GM18526 (cell line): ENCODE measurements around the gene PRRT3.
A peak's percentile ranks its signal among the peaks of the same experiment; 100 is the strongest.

ENCODE experiments used
- POLR2A ChIP-seq: IDR thresholded peaks from 3 replicates; pipeline ENCODE4 v1.6.1; 2011; ENCODE audit not compliant: insufficient read length; ENCODE audit errors: extremely low read depth

Gene PRRT3

GRCh38 chr3:9955067-9955502, 2.9 kb upstream of the PRRT3 start:
- TF ChIP-seq POLR2A = no peak

- TF ChIP-seq POLR2A = no peak
These were observed 628 bp downstream of the PRRT3 start for GRCh38 chr3:9951598-9951961.

DNA sequence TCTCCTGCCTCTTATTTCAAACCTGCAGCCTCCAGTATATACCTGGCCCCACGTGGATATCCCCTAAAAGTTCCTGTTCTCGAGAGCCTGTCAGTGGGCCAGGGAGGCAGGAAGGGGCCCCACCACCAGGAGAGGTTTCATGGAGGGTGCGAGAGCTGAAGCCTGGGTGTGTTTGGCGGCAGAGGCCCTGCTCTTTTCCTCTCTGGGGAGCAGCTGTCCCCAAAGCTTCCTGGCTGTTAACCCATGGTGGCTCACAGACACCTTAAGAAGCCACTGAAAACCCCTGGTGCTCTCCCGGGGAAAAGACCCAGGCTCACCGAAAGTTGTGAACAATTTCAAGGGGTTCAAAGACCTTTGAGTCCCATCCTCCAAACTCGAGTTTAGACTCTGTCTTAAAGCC, 1.1 kb downstream of the PRRT3 start:
- TF ChIP-seq POLR2A = no peak

- no peak for TF ChIP-seq POLR2A
These were observed 2.6 kb downstream of the PRRT3 start for GRCh38 chr3:9949626-9950025.

DNA sequence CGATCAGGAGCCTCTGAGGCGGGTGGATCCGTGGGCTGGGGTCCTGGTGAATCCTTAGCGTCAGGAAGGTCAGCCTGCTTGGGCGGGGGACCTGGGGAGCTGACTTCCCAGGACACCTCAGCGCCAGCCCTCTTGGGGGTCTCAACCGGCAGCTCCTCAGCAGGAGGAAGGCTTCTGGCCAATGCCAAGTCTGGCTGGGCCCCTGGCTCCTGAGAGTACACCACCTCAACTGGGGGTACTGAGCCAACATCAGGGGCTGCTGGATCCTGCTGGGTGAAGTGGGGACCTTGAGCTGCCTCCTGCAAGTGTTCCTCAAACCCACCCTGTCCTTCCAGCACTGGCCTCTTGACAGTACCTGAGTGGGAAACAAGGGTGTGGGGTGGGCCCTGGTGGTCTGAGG, 3.1 kb downstream of the PRRT3 start:
- no peak for TF ChIP-seq POLR2A

- no peak for TF ChIP-seq POLR2A
These were observed 3.6 kb downstream of the PRRT3 start for GRCh38 chr3:9948586-9948985.

GRCh38 chr3:9947025-9947995, 4.9 kb downstream of the PRRT3 start:
- TF ChIP-seq POLR2A = no peak

DNA sequence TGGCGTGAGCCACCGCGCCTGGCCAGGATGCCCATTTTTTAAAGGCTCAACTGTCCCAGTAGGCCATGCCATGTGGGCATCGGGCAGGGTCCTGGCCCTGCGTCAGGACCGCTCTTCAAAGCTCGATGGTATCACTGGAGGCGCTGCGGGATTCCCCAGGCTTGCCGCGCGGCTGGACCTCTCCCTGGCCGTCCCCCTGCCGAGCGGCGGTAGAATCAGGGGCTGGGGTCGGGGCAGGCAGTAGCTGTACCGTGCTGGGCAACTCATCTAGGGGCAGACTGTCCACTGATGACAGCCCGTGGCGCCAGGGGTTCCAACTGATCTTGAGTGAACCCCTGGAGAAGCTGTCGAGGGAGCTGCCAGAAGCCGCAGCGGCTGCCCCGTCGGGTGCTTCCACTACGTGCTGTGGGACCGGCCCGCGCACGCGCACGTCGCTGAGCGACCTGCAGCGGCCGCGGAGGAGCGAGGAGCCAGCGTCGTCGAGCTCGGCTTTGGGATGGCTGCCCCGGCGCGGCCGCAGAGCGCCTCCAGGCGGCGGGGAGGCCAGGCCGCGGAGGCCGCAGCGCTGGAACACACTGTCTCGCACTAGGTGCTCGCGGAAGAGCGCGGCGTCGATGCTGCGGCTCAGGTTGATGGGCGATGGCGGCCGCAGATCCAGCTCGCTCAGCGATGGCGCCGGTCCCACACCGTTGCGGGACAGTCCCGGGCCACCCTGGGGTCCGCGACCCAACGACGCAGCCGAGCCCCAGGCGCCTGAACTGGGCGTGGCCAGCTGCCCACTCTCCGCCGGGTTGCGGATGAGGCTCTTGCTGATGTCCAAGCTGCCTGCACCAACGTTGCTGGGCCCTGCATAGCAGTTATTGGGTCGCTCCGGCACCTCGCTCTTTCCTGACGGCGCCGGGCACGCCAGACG, 5.8 kb downstream of the PRRT3 start:
- TF ChIP-seq POLR2A = peak; percentile 55

DNA sequence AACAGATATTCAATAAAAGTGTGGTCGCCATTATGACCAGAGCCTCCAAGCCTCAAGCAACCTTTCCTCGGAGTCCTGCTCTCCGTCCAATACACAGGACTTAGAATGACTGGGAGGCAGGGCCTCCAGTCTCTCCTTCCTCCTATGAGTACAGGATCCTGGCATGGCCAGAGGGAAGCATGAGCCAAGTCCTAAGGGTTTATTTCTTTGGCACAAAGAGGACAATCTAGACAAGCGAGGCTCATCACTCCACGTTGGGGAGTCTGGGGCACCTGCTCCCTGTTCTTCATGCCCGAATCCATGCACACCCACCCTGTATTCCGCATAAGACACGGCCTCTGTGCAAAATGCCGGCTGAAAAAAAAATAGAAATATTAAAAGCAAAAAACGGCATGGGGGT, 6.8 kb downstream of the PRRT3 start:
- no peak for TF ChIP-seq POLR2A

DNA sequence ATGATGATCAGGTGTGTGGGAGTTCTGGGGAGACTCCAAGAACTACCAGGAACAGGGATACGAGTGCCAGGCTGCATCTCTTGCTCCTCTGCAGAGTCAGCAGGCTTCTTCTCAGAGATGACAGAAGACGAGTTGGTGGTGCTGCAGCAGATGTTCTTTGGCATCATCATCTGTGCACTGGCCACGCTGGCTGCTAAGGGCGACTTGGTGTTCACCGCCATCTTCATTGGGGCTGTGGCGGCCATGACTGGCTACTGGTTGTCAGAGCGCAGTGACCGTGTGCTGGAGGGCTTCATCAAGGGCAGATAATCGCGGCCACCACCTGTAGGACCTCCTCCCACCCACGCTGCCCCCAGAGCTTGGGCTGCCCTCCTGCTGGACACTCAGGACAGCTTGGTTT, 7.9 kb downstream of the PRRT3 start:
- TF ChIP-seq POLR2A = no peak

- no peak for TF ChIP-seq POLR2A
These were observed 9.1 kb downstream of the PRRT3 start for GRCh38 chr3:9942934-9943690.

- no peak for TF ChIP-seq POLR2A
These were observed 10.0 kb downstream of the PRRT3 start for GRCh38 chr3:9942164-9942563.

- no peak for TF ChIP-seq POLR2A
These were observed 11.5 kb downstream of the PRRT3 start for GRCh38 chr3:9940746-9941145.

DNA sequence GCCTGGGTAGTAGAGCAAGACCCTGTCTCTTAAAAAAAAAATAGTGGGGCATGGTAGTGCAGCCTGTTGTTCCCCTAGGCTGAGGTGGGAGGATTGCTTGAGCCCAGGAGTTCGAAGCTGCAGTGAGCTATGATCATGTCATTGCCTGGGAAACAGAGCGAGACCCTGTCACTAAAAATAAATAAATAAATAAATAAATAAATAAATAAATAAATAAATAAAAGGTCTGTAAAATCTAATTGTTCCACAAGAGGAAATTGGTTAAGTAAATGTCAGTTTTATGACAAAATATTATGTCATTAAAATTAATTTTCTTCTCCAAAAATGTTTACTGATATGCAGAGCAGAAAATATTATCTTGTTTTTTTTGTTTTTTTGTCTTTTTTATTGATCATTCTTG, 13.2 kb downstream of the PRRT3 start:
- no peak for TF ChIP-seq POLR2A
